Stomach (tissue), 9 donors: ENCODE measurements around the gene FBXO9. TPM values are rescaled to one million over a fixed set of nuclear protein-coding genes. Genes with fewer than 3 reads are reported as not detected.

Experiments
- DNase-seq, 2 donors: peaks; one replicate each; pipeline versions ENCODE4 v3.0.0 to v3.0.0-alpha.2; 2013 to 2019
- H3K27ac ChIP-seq, 5 donors: fragments of 200-600 bp in 4 of 5; sonication (generic) in 4 of 5; one replicate each; pipeline ENCODE4 v1.5.1; 2013 to 2019; ENCODE audit warnings: mild to moderate bottlenecking in 1 of 5, moderate library complexity in 1 of 5
- H3K27me3 ChIP-seq, 3 donors: fragments of 200-600 bp; sonication (generic); one replicate each; pipeline ENCODE4 v1.5.1; 2017 to 2019; ENCODE audit warnings: mixed run types in 1 of 3
- H3K36me3 ChIP-seq, 4 donors: fragments of 200-600 bp; sonication (generic); 1 replicate in 3 of 4; 2 replicates in 1 of 4; pipeline ENCODE4 v1.5.1; 2016 to 2019
- H3K4me1 ChIP-seq, 4 donors: fragments of 200-600 bp; sonication (generic); one replicate each; pipeline ENCODE4 v1.5.1; 2016 to 2019
- H3K4me3 ChIP-seq, 4 donors: fragments of 200-600 bp; sonication (generic) in 3 of 4; one replicate each; pipeline ENCODE4 v1.5.1; 2016 to 2019; ENCODE audit warnings: mild to moderate bottlenecking in 1 of 4
- H3K9me3 ChIP-seq, 4 donors: fragments of 200-600 bp; sonication (generic); one replicate each; pipeline ENCODE4 v1.5.1; 2016 to 2019
- EP300 ChIP-seq: sonication (generic); formaldehyde crosslinking; IDR thresholded peaks from one replicate; pipeline ENCODE4 v1.6.1; 2017; ENCODE audit warnings: antibody characterized with exemption
- POLR2A ChIP-seq, 4 donors: fragments of 450-650 bp; IDR thresholded peaks; one replicate each; pipeline ENCODE4 v1.6.1; 2016; ENCODE audit warnings: antibody characterized with exemption in 4 of 4, control low read depth in 2 of 4, mild to moderate bottlenecking in 1 of 4, moderate library complexity in 1 of 4
- POLR2AphosphoS5 ChIP-seq, 3 donors: sonication (generic); formaldehyde crosslinking; IDR thresholded peaks; one replicate each; pipeline ENCODE4 v1.6.1; 2016; ENCODE audit warnings: antibody characterized with exemption in 3 of 3
- whole genome bisulfite sequencing, 5 donors: extraction: QIAGEN DNeasy Blood & Tissue Kit in 3 of 5; methylation state at CpG; one replicate each; pipeline versions ENCODE4 v1.1.5 to v1.1.7; 2013 to 2018; 5-methylcytosine and 5-hydroxymethylcytosine counted together
- intact Hi-C: fragments of 100-400 bp; cut with DNase I; formaldehyde crosslinking; loops from one replicate; pipeline ENCODE4 v1.15.1; 2023; ENCODE audit warnings: low total_unique reads
- polyA plus RNA-seq, 3 donors: library from polyadenylated mRNA; stranded (reverse); fragments of 200-250 nt; gene quantifications; one replicate each; pipeline ENCODE4 v1.2.3, GENCODE V29; 2013
- total RNA-seq, 5 donors: library from RNA; depleted of rRNA; stranded (reverse); fragments of >200 nt; gene quantifications; one replicate each; pipeline versions ENCODE4 v1.1.0 to v1.2.3, GENCODE V29; 2014 to 2016
- TF ChIP-seq, protein P1 (sequence below), 7 experiments: fragments of 450-650 bp in 4 of 7; fragments of 200-600 bp in 3 of 7; sonication (generic) in 3 of 7; IDR thresholded peaks; one replicate each; pipeline ENCODE4 v1.5.1; 2016 to 2019; ENCODE audit warnings: antibody characterized with exemption in 7 of 7, control low read depth in 2 of 7, mild to moderate bottlenecking in 1 of 7
- donor health status: healthy with polysubstance abuse.
- donor health status: Bipolar disorder and iron deficiency.
- donor health status: healthy.

The FBXO9 gene
- total and polyA plus RNA-seq, 8 donors, result 33.9 to 119 (median 59.9) TPM

DNA sequence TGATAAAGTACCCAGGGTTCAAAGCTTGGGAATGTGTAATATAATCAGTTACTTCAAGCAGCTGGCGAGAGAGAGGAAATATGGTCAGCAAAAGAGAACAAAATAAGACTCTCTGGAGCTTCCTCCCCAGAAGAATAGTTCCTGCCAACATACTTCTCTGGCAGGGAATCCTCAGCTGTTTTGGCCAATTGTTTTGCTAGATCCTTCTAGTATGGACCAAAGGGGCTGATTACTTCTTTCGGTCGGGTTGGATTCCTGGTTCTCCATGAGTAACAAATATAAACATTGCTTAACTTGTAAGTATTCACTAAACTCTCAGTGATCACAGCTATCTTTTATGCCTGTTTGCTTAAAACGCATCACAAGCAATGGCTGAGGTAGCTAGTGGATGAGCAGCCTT, 31.4 kb upstream of the FBXO9 start:
- 56 to 70% (median 60%) methylated on average over 4 of the region's 4 CpGs for WGBS, 5 donors
- intact Hi-C loops, result no loop called here
- Histone ChIP-seq H3K27ac (peak overlapping the region in 4 of 5 donors; percentile 1 to 66 (median 60)), H3K27me3 (no peaks in the 10 kb centered on the region), H3K4me3 (no peak overlapping the region), H3K36me3 (peaks cover 4 to 99% (median 80%) of the 10 kb centered on the region in 4 donors), H3K4me1 (peaks cover 0 to 32% (median 6%) of the 10 kb centered on the region in 4 donors), H3K9me3 (no peaks in the 10 kb centered on the region)
- peak in 1 of 2 donors; percentile 70 for DNase-seq
- TF ChIP-seq POLR2A (IDR thresholded peaks at IDR 0.05) (no peak), EP300 (no peak), POLR2AphosphoS5 (IDR thresholded peaks at IDR 0.05) (peak in 1 of 3 donors; percentile 31)
- TF ChIP-seq, protein P1, sequence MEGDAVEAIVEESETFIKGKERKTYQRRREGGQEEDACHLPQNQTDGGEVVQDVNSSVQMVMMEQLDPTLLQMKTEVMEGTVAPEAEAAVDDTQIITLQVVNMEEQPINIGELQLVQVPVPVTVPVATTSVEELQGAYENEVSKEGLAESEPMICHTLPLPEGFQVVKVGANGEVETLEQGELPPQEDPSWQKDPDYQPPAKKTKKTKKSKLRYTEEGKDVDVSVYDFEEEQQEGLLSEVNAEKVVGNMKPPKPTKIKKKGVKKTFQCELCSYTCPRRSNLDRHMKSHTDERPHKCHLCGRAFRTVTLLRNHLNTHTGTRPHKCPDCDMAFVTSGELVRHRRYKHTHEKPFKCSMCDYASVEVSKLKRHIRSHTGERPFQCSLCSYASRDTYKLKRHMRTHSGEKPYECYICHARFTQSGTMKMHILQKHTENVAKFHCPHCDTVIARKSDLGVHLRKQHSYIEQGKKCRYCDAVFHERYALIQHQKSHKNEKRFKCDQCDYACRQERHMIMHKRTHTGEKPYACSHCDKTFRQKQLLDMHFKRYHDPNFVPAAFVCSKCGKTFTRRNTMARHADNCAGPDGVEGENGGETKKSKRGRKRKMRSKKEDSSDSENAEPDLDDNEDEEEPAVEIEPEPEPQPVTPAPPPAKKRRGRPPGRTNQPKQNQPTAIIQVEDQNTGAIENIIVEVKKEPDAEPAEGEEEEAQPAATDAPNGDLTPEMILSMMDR (IDR thresholded peaks at IDR 0.05), result no peak

DNA sequence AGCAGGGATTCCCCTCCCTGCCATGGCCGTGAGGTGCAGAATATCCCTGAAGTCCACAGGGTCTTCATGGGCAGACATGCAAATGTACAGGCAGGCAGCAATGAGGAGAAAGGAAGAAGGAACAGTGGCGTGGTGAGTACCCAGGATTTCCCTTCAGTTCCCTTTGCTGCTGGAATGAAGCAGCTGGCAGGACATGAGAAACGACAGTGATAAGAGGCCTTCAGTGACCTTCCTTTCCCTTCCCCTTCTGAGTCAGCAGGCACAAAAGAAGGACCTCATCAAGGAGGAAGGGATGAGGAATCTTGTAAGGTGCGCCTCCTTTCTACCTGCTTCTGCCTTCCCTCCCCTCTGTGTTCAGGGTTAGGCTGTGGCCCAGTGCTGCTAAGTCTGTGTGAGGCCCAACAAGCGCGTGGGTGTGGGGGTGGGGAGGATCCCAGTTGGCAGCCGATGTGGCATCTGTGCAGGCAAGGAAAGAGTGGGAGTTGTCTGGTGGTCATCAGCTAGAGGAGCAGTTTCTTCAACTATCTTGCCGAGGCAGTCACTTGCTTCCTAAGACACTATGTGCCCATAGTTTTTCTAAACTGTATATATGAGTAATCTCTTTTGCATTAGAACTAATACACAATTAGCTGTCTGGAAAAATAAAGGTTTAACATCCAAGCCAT, 29.5 kb upstream of the FBXO9 start:
- H3K9me3 ChIP-seq, result no peaks in the 10 kb centered on the region
- DNase-seq, result no peak
- peaks cover 0 to 32% (median 6%) of the 10 kb centered on the region in 4 donors for H3K4me1 ChIP-seq
- H3K4me3 ChIP-seq, result no peak overlapping the region
- no peaks in the 10 kb centered on the region for H3K27me3 ChIP-seq
- TF ChIP-seq EP300 (no peak), POLR2A (IDR thresholded peaks at IDR 0.05) (no peak), POLR2AphosphoS5 (IDR thresholded peaks at IDR 0.05) (no peak)
- TF ChIP-seq, protein P1 (IDR thresholded peaks at IDR 0.05), result no peak
- H3K27ac ChIP-seq, result peak overlapping the region in 4 of 5 donors; percentile 21 to 26 (median 22)
- intact Hi-C loops, result no loop called here
- H3K36me3 ChIP-seq, result peaks cover 9 to 99% (median 80%) of the 10 kb centered on the region in 4 donors
- WGBS, 5 donors, result 82 to 87% (median 85%) methylated on average over 8 of the region's 8 CpGs

DNA sequence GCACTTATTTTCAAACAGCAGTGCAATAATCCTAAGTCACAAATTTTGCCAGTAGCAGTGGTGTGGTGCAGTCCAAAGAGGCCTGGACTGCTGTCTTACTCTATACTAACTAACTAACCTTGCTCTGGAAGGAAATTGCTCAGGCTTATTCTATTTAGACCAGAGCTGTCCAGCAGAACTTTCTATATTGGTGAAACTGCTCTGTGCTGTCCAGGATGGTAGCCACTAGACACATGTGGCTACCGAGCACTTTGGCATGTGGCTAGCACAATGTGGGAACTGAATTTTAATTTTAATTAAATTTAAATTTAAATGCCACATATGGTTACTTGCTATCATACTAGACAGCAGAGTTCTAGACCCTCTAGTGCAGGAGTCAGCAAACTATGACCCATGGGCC, 27.1 kb upstream of the FBXO9 start:
- intact Hi-C loops, result no loop called here
- Histone ChIP-seq H3K27ac (no peak overlapping the region), H3K4me3 (no peak overlapping the region), H3K36me3 (peaks cover 5 to 84% (median 68%) of the 10 kb centered on the region in 4 donors), H3K9me3 (no peaks in the 10 kb centered on the region), H3K27me3 (no peaks in the 10 kb centered on the region), H3K4me1 (peaks cover 0 to 42% (median 21%) of the 10 kb centered on the region in 4 donors)
- no peak for DNase-seq
- TF ChIP-seq EP300 (no peak), POLR2AphosphoS5 (IDR thresholded peaks at IDR 0.05) (no peak), POLR2A (IDR thresholded peaks at IDR 0.05) (no peak)
- TF ChIP-seq, protein P1 (IDR thresholded peaks at IDR 0.05), result no peak
- 53 to 98% (median 90%) methylated on average over 1 of the region's 1 CpG for WGBS, 5 donors

DNA sequence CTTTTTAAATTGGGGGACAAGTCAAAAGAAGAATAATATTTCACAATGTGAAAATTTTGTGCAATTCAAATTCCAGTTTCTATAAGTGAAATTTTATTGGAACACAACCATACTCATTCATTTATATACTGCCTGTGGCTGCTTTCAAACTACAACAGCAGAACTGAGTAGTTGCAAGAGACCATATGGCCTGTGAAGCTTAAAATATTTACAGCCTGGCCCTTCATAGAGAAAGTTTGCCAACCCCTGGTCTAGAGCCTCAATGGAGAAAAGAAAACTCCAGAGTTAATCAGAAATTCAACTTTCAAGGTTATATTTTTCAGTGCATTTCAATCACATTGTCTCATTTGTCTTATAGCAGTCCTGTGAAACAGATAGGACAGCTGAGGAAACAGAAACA, 26.6 kb upstream of the FBXO9 start:
- H3K9me3 ChIP-seq, result no peaks in the 10 kb centered on the region
- no peaks in the 10 kb centered on the region for H3K27me3 ChIP-seq
- intact Hi-C loops, result no loop called here
- peaks cover 0 to 42% (median 23%) of the 10 kb centered on the region in 4 donors for H3K4me1 ChIP-seq
- no peak for TF ChIP-seq EP300
- TF ChIP-seq POLR2A (IDR thresholded peaks at IDR 0.05), result no peak
- TF ChIP-seq, protein P1 (IDR thresholded peaks at IDR 0.05), result no peak
- TF ChIP-seq POLR2AphosphoS5 (IDR thresholded peaks at IDR 0.05), result no peak
- no peak for DNase-seq
- no peak overlapping the region for H3K4me3 ChIP-seq
- no peak overlapping the region for H3K27ac ChIP-seq
- H3K36me3 ChIP-seq, result peaks cover 5 to 79% (median 65%) of the 10 kb centered on the region in 4 donors
